Stimulated activated naive B cell treated with anti-CD40 and anti-IgM and Interleukin-4, amounts not matched to agents 10 μg/mL and 1 μg/mL and 100 μg/mL, for 72 hours (primary cell): ENCODE data around the gene PCAT6.

ENCODE experiments used
- ATAC-seq, 2 donors: fragments of 150-1000 bp; cut with Tn5 transposase; replicated peaks; 2 replicates each; pipeline ENCODE4 v1.10.0; 2021; ENCODE audit warnings: moderate library complexity in 1 of 2
- DNase-seq: peaks from one replicate; pipeline ENCODE4 v3.0.0; 2021
- H3K27ac Mint-ChIP-seq: one replicate; pipeline ENCODE4 v1.8.0; 2022; ENCODE audit warnings: mild to moderate bottlenecking, mixed read lengths
- H3K27me3 Mint-ChIP-seq, 2 donors: one replicate each; pipeline ENCODE4 v1.8.0; 2022; ENCODE audit warnings: mixed read lengths in 2 of 2
- H3K36me3 Mint-ChIP-seq, 2 donors: one replicate each; pipeline ENCODE4 v1.8.0; 2022; ENCODE audit warnings: mixed read lengths in 2 of 2, mild to moderate bottlenecking in 1 of 2
- H3K4me1 Mint-ChIP-seq, 2 donors: one replicate each; pipeline ENCODE4 v1.8.0; 2022; ENCODE audit warnings: mixed read lengths in 2 of 2, mild to moderate bottlenecking in 1 of 2
- H3K4me3 Mint-ChIP-seq, 2 donors: one replicate each; pipeline ENCODE4 v1.8.0; 2022; ENCODE audit warnings: mild to moderate bottlenecking in 2 of 2, mixed read lengths in 2 of 2, moderate library complexity in 1 of 2
- H3K9me3 Mint-ChIP-seq, 2 donors: one replicate each; pipeline ENCODE4 v1.8.0; 2022; ENCODE audit warnings: mixed read lengths in 2 of 2, mild to moderate bottlenecking in 1 of 2

PCAT6 gene

GRCh38 chr1:202848191-202848542 lies 37.4 kb downstream of the PCAT6 start:
- DNase-seq (peak; percentile 10), ATAC-seq (peak; percentile 86 to 93)
- Mint-ChIP-seq H3K9me3 (no peaks in the 10 kb centered on the region), H3K36me3 (no peaks in the 10 kb centered on the region), H3K27me3 (no peaks in the 10 kb centered on the region), H3K4me1 (peaks cover 7 to 10% of the 10 kb centered on the region in 2 donors), H3K4me3 (no peak overlapping the region), H3K27ac (peak overlapping the region; percentile 45)

- Mint-ChIP-seq H3K9me3 (no peaks in the 10 kb centered on the region), H3K4me1 (peaks cover 7 to 10% of the 10 kb centered on the region in 2 donors), H3K36me3 (no peaks in the 10 kb centered on the region), H3K4me3 (no peak overlapping the region), H3K27ac (peak overlapping the region; percentile 59), H3K27me3 (no peaks in the 10 kb centered on the region)
- no peak for DNase-seq
- no peak for ATAC-seq
Measured at GRCh38 chr1:202850593-202851362, 40.0 kb downstream of the PCAT6 start.

GRCh38 chr1:202852163-202852904 lies 41.6 kb downstream of the PCAT6 start:
- DNase-seq = peak; percentile 17
- no peaks in the 10 kb centered on the region for H3K9me3 Mint-ChIP-seq
- H3K27me3 Mint-ChIP-seq = no peaks in the 10 kb centered on the region
- H3K36me3 Mint-ChIP-seq = no peaks in the 10 kb centered on the region
- peak; percentile 55 to 74 for ATAC-seq
- peaks cover 7 to 10% of the 10 kb centered on the region in 2 donors for H3K4me1 Mint-ChIP-seq
- H3K27ac Mint-ChIP-seq = no peak overlapping the region
- no peak overlapping the region for H3K4me3 Mint-ChIP-seq

GRCh38 chr1:202854787-202855186 lies 44.0 kb downstream of the PCAT6 start:
- peaks cover 0 to 3% of the 10 kb centered on the region in 2 donors for H3K4me1 Mint-ChIP-seq
- H3K27ac Mint-ChIP-seq = no peak overlapping the region
- peaks cover 3 to 4% of the 10 kb centered on the region in 2 donors for H3K27me3 Mint-ChIP-seq
- H3K36me3 Mint-ChIP-seq = no peaks in the 10 kb centered on the region
- ATAC-seq (no peak), DNase-seq (no peak)
- H3K9me3 Mint-ChIP-seq = no peaks in the 10 kb centered on the region
- no peak overlapping the region for H3K4me3 Mint-ChIP-seq

- no peaks in the 10 kb centered on the region for H3K36me3 Mint-ChIP-seq
- H3K4me3 Mint-ChIP-seq = no peak overlapping the region
- peaks cover 5 to 12% of the 10 kb centered on the region in 2 donors for H3K27me3 Mint-ChIP-seq
- DNase-seq = no peak
- H3K4me1 Mint-ChIP-seq = peaks cover 0 to 5% of the 10 kb centered on the region in 2 donors
- H3K27ac Mint-ChIP-seq = no peak overlapping the region
- ATAC-seq = no peak
- no peaks in the 10 kb centered on the region for H3K9me3 Mint-ChIP-seq
Measured at GRCh38 chr1:202856014-202856413, 45.3 kb downstream of the PCAT6 start.

GRCh38 chr1:202857136-202857610 lies 46.4 kb downstream of the PCAT6 start:
- no peak for ATAC-seq
- no peak overlapping the region for H3K27ac Mint-ChIP-seq
- no peak overlapping the region for H3K4me3 Mint-ChIP-seq
- H3K27me3 Mint-ChIP-seq = peaks cover 15 to 24% of the 10 kb centered on the region in 2 donors
- no peaks in the 10 kb centered on the region for H3K9me3 Mint-ChIP-seq
- peaks cover 0 to 3% of the 10 kb centered on the region in 2 donors for H3K36me3 Mint-ChIP-seq
- no peak for DNase-seq
- H3K4me1 Mint-ChIP-seq = peaks cover 9 to 17% of the 10 kb centered on the region in 2 donors

- no peaks in the 10 kb centered on the region for H3K9me3 Mint-ChIP-seq
- peaks cover 15 to 35% of the 10 kb centered on the region in 2 donors for H3K27me3 Mint-ChIP-seq
- peaks cover 0 to 3% of the 10 kb centered on the region in 2 donors for H3K36me3 Mint-ChIP-seq
- peaks cover 9 to 18% of the 10 kb centered on the region in 2 donors for H3K4me1 Mint-ChIP-seq
- DNase-seq (no peak), ATAC-seq (no peak)
- H3K27ac Mint-ChIP-seq = no peak overlapping the region
- H3K4me3 Mint-ChIP-seq = no peak overlapping the region
Measured at GRCh38 chr1:202858331-202858730, 47.6 kb downstream of the PCAT6 start.

- no peak for ATAC-seq
- peaks cover 9 to 18% of the 10 kb centered on the region in 2 donors for H3K4me1 Mint-ChIP-seq
- H3K27me3 Mint-ChIP-seq = peaks cover 15 to 39% of the 10 kb centered on the region in 2 donors
- H3K4me3 Mint-ChIP-seq = no peak overlapping the region
- peaks cover 0 to 3% of the 10 kb centered on the region in 2 donors for H3K36me3 Mint-ChIP-seq
- H3K9me3 Mint-ChIP-seq = no peaks in the 10 kb centered on the region
- DNase-seq = no peak
- H3K27ac Mint-ChIP-seq = no peak overlapping the region
Measured at GRCh38 chr1:202858789-202859414, 48.1 kb downstream of the PCAT6 start.

- peak overlapping the region; percentile 76 for H3K27ac Mint-ChIP-seq
- H3K4me1 Mint-ChIP-seq = peaks cover 9 to 18% of the 10 kb centered on the region in 2 donors
- peaks cover 27 to 52% of the 10 kb centered on the region in 2 donors for H3K27me3 Mint-ChIP-seq
- peaks cover 0 to 3% of the 10 kb centered on the region in 2 donors for H3K36me3 Mint-ChIP-seq
- ATAC-seq (peak; percentile 60 to 61), DNase-seq (no peak)
- H3K9me3 Mint-ChIP-seq = no peaks in the 10 kb centered on the region
- peak overlapping the region; percentile 92 to 96 for H3K4me3 Mint-ChIP-seq
Measured at GRCh38 chr1:202860744-202861419, 50.1 kb downstream of the PCAT6 start.
